ENCODE data around the gene MYCN.

The MYCN gene

DNA sequence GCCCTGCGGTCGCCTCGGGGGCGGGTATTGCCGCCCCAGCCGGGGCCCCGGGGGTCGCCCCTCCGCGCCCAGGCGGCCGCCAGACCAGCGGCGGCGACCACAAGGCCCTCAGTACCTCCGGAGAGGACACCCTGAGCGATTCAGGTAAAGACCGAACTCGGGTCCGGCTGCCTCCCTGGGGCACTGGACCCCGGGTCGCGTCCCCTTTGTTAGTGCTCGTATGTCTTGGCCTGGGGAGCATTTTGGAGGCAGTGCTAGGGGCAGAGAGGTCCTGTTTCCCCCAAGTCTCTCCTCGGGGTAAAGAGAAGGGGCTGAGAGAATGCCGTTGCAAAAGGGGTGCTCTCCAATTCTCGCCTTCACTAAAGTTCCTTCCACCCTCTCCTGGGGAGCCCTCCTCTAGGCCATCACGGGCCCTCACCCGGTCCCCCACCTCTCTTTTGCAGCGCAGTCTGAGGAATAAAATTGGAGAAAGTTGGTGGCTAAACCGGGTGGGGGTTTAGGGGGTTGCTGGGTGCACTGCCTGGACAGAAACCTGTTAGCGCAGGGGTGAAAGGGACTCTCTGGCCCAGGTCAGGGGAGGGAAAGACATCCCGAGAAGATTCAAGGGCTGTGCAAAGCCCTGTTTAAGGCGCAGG is 2.5 kb downstream of the MYCN start:
- peaks cover 14% of the 10 kb centered on the region for H3K36me3 ChIP-seq (ENCODE audit: insufficient read depth, low read length)
- no peaks in the 10 kb centered on the region for H3K9me3 ChIP-seq (ENCODE audit: low read depth, low read length)
- no peak overlapping the region for H3K27ac ChIP-seq
- no peak overlapping the region for H3K9ac ChIP-seq (ENCODE audit: insufficient read length)
- H3K4me3 ChIP-seq: peak overlapping the region; percentile 75
- no peak for TF ChIP-seq POLR2AphosphoS5 (IDR thresholded peaks at IDR 0.05; ENCODE audit: borderline replicate concordance, low read depth, low read length)
- no peak for TF ChIP-seq EZH2 (IDR thresholded peaks at IDR 0.05)
- no peak for TF ChIP-seq FOXP2 (optimal IDR thresholded peaks at IDR 0.05; ENCODE audit: control extremely low read depth, extremely low read length, insufficient read depth)
- DNase-seq (ENCODE audit: low read depth, low spot score): no peak

DNA sequence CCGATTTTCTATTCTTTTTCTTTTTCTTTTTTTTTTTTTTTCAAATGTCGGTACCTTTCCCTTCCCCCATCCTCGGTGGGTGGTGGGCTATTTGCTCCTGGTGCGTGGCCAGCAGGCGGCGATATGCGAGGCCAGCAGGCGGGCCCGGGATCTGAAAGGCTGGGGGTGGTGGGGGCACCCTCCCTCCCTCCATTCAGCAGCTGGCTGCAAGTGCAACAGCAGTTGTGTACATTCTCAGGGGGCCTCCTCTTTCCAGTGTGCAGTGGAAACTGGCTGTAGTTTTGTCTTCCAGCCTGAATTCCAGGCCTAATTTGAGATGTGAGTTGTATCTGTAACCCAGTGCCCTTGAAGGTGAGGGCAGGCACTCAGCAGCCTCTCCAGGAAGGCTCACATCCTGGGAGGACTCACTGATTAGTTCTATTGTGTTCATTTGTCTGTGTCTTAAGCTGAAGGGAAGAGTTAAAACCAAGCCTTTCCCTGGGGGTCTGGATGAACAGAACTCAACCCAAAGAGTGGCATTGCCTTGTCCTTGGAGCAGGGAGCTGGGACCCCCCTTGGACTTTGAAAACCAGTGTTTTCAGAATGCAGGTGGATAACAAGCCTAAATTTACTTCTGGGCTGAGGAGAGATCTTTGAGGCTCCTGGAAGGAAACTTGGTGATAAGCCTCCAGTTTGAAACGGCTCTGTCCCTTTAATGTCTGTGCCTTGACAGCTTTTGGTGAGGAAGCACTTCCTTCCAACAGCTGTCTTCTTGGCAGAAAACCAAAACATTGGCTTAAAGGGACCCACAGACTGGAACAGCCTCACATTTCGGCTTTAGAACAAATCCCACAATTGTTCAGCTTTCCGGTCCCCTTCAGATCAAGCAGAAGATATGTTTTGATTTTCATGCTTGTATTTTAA is 3.3 kb downstream of the MYCN start:
- no peak for DNase-seq (ENCODE audit: low read depth, low spot score)
- Histone ChIP-seq H3K27ac (no peak overlapping the region), H3K4me3 (peak overlapping the region; percentile 75), H3K36me3 (ENCODE audit: insufficient read depth, low read length) (peaks cover 14% of the 10 kb centered on the region), H3K9ac (ENCODE audit: insufficient read length) (no peak overlapping the region), H3K9me3 (ENCODE audit: low read depth, low read length) (no peaks in the 10 kb centered on the region)
- TF ChIP-seq POLR2AphosphoS5 (IDR thresholded peaks at IDR 0.05; ENCODE audit: borderline replicate concordance, low read depth, low read length) (no peak), FOXP2 (optimal IDR thresholded peaks at IDR 0.05; ENCODE audit: control extremely low read depth, extremely low read length, insufficient read depth) (no peak), EZH2 (IDR thresholded peaks at IDR 0.05) (no peak)

DNA sequence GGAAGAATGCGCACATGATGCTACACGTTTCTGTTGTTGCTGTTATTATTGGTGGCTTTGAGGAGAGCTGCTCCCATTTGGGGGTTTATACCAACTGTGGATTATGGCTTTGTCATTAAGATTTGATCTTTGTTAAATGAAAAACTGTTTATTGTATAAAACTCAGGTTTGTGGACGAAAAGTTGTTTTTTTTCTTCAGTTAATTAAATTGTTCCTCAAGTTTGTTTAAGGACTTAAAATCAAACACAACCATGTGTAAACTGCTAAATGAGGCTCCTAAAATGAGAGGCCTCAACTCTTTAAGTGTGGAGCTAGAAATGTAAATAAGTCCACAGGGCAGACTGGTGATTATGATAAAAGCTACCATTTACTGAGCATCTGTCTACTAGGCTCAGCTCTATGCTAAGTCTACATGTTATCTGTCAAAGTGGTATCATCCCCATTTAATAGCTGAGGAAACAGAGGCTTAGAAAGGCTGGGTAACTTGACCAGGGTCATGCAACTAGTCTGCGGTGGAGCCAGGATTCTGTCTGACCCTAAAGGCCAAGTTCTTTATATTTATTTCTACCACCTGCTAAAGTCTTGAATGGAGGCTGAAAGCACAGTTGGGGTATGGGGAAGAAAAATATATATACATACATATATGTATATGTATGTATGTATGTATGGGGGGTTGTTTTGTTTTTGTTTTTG is 4.1 kb downstream of the MYCN start:
- Histone ChIP-seq H3K4me3 (peak overlapping the region; percentile 75), H3K9ac (ENCODE audit: insufficient read length) (no peak overlapping the region), H3K27ac (no peak overlapping the region), H3K36me3 (ENCODE audit: insufficient read depth, low read length) (peaks cover 14% of the 10 kb centered on the region), H3K9me3 (ENCODE audit: low read depth, low read length) (no peaks in the 10 kb centered on the region)
- no peak for TF ChIP-seq POLR2AphosphoS5 (IDR thresholded peaks at IDR 0.05; ENCODE audit: borderline replicate concordance, low read depth, low read length)
- no peak for TF ChIP-seq FOXP2 (optimal IDR thresholded peaks at IDR 0.05; ENCODE audit: control extremely low read depth, extremely low read length, insufficient read depth)
- no peak for TF ChIP-seq EZH2 (IDR thresholded peaks at IDR 0.05)
- DNase-seq (ENCODE audit: low read depth, low spot score): no peak

DNA sequence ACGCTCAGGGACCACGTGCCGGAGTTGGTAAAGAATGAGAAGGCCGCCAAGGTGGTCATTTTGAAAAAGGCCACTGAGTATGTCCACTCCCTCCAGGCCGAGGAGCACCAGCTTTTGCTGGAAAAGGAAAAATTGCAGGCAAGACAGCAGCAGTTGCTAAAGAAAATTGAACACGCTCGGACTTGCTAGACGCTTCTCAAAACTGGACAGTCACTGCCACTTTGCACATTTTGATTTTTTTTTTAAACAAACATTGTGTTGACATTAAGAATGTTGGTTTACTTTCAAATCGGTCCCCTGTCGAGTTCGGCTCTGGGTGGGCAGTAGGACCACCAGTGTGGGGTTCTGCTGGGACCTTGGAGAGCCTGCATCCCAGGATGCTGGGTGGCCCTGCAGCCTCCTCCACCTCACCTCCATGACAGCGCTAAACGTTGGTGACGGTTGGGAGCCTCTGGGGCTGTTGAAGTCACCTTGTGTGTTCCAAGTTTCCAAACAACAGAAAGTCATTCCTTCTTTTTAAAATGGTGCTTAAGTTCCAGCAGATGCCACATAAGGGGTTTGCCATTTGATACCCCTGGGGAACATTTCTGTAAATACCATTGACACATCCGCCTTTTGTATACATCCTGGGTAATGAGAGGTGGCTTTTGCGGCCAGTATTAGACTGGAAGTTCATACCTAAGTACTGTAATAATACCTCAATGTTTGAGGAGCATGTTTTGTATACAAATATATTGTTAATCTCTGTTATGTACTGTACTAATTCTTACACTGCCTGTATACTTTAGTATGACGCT is 5.8 kb downstream of the MYCN start:
- Histone ChIP-seq H3K27ac (no peak overlapping the region), H3K36me3 (ENCODE audit: insufficient read depth, low read length) (peaks cover 14% of the 10 kb centered on the region), H3K9ac (ENCODE audit: insufficient read length) (no peak overlapping the region), H3K9me3 (ENCODE audit: low read depth, low read length) (no peaks in the 10 kb centered on the region), H3K4me3 (no peak overlapping the region)
- TF ChIP-seq EZH2 (IDR thresholded peaks at IDR 0.05) (no peak), FOXP2 (optimal IDR thresholded peaks at IDR 0.05; ENCODE audit: control extremely low read depth, extremely low read length, insufficient read depth) (no peak), POLR2AphosphoS5 (IDR thresholded peaks at IDR 0.05; ENCODE audit: borderline replicate concordance, low read depth, low read length) (no peak)
- DNase-seq (ENCODE audit: low read depth, low spot score): no peak

DNA sequence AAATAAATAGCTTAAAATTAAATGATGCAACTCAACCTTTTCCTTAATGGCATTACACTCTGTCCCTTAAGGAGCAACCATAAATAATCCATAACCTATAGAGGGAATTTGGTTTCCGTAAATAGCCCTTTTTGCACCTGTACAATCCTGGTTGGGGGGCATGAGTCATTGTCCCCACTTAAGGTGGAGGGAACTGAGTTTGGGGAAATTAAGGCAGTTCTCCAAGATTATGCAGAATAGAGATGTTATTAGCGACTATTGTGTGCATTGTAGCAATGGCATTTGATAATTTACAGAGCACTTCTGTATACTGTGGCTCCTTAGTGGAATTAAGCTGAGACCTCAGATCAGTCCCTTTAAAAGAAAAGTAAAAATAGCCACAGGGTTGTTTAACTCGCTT is 6.6 kb downstream of the MYCN start:
- H3K9me3 ChIP-seq (ENCODE audit: low read depth, low read length): no peaks in the 10 kb centered on the region
- H3K36me3 ChIP-seq (ENCODE audit: insufficient read depth, low read length): peaks cover 14% of the 10 kb centered on the region
- no peak for DNase-seq (ENCODE audit: low read depth, low spot score)
- H3K9ac ChIP-seq (ENCODE audit: insufficient read length): no peak overlapping the region
- H3K27ac ChIP-seq: no peak overlapping the region
- TF ChIP-seq FOXP2 (optimal IDR thresholded peaks at IDR 0.05; ENCODE audit: control extremely low read depth, extremely low read length, insufficient read depth) (no peak), EZH2 (IDR thresholded peaks at IDR 0.05) (no peak), POLR2AphosphoS5 (IDR thresholded peaks at IDR 0.05; ENCODE audit: borderline replicate concordance, low read depth, low read length) (no peak)
- H3K4me3 ChIP-seq: no peak overlapping the region

DNA sequence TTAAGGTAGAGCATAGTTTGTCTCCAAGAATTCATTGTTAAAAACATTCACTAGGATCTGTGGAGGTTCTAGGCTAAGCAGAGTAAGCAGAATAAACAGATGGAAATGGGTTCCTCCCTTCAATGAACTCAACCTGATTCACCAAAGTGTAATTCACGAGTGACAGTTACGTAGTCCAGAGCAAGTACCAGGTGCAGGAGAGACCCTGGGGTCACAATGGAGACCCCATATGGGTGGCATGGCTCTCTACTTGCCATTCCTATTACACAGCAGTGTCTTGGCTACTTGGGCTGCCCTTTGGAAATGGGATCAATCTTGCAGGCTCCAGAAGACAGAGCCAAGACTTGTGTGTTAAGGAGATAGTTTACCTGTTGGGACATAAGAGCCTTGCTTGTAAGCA is 7.1 kb downstream of the MYCN start:
- Histone ChIP-seq H3K4me3 (no peak overlapping the region), H3K27ac (no peak overlapping the region), H3K36me3 (ENCODE audit: insufficient read depth, low read length) (peaks cover 14% of the 10 kb centered on the region), H3K9ac (ENCODE audit: insufficient read length) (no peak overlapping the region), H3K9me3 (ENCODE audit: low read depth, low read length) (no peaks in the 10 kb centered on the region)
- no peak for DNase-seq (ENCODE audit: low read depth, low spot score)
- TF ChIP-seq EZH2 (IDR thresholded peaks at IDR 0.05): no peak
- no peak for TF ChIP-seq POLR2AphosphoS5 (IDR thresholded peaks at IDR 0.05; ENCODE audit: borderline replicate concordance, low read depth, low read length)
- no peak for TF ChIP-seq FOXP2 (optimal IDR thresholded peaks at IDR 0.05; ENCODE audit: control extremely low read depth, extremely low read length, insufficient read depth)

DNA sequence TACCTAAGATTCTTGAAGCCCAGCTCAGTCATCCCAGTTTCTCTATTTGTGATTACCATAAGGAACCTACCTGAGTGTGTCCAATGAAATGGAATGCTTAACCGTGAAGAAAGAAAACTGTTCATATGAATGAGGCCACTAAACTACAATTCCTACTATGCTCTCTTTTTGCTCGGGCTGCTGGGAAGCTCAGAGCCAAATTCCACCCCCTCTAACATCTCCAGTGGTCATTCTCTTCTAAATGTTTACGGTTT is 8.3 kb downstream of the MYCN start:
- no peak overlapping the region for H3K4me3 ChIP-seq
- H3K36me3 ChIP-seq (ENCODE audit: insufficient read depth, low read length): peaks cover 14% of the 10 kb centered on the region
- no peak overlapping the region for H3K9ac ChIP-seq (ENCODE audit: insufficient read length)
- DNase-seq (ENCODE audit: low read depth, low spot score): no peak
- H3K9me3 ChIP-seq (ENCODE audit: low read depth, low read length): no peaks in the 10 kb centered on the region
- no peak overlapping the region for H3K27ac ChIP-seq
- TF ChIP-seq EZH2 (IDR thresholded peaks at IDR 0.05) (no peak), FOXP2 (optimal IDR thresholded peaks at IDR 0.05; ENCODE audit: control extremely low read depth, extremely low read length, insufficient read depth) (no peak), POLR2AphosphoS5 (IDR thresholded peaks at IDR 0.05; ENCODE audit: borderline replicate concordance, low read depth, low read length) (no peak)

DNA sequence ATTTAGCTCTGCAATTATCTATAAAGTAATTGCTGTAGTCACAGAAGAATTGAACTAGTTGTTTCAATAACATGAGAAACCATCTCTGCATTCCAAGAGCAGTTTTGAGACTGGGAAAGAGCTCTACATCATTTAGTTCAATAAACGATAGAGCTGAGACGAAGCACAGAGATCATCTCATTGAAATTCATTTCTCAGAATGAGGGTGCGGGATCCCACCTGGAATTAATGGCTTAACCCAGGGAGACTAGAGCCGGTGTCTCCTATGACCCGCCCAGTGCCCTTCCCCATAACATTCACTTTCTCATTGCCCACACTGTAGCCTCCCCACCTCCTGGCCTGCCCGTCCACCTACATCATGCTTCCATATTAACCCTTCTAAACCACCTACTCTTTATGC is 8.8 kb downstream of the MYCN start:
- H3K9ac ChIP-seq (ENCODE audit: insufficient read length): no peak overlapping the region
- no peaks in the 10 kb centered on the region for H3K9me3 ChIP-seq (ENCODE audit: low read depth, low read length)
- no peak for DNase-seq (ENCODE audit: low read depth, low spot score)
- H3K27ac ChIP-seq: no peak overlapping the region
- H3K36me3 ChIP-seq (ENCODE audit: insufficient read depth, low read length): peaks cover 14% of the 10 kb centered on the region
- TF ChIP-seq EZH2 (IDR thresholded peaks at IDR 0.05): no peak
- no peak for TF ChIP-seq POLR2AphosphoS5 (IDR thresholded peaks at IDR 0.05; ENCODE audit: borderline replicate concordance, low read depth, low read length)
- TF ChIP-seq FOXP2 (optimal IDR thresholded peaks at IDR 0.05; ENCODE audit: control extremely low read depth, extremely low read length, insufficient read depth): no peak
- H3K4me3 ChIP-seq: no peak overlapping the region

All from SK-N-MC (cell line).